Caco-2 (cell line): ENCODE measurements around the gene PEG3. TPM values are rescaled to one million over a fixed set of nuclear protein-coding genes. Genes with fewer than 3 reads are reported as not detected.

Source experiments
- BruUV-seq: library from RNA; stranded (reverse); fragments of 400-500 nt; replicated peaks from 2 replicates; lab custom pipeline; 2021; lab: Mats Ljungman, UMichigan
- CTCF ChIA-PET: fragments of 300-600 bp; sonication (Branson Sonifier 250); formaldehyde crosslinking; loops from one replicate; lab custom pipeline; 2022; ENCODE audit warnings: antibody characterized with exemption; lab: Charles Lee
- POLR2A ChIA-PET: fragments of 300-600 bp; sonication (Branson Sonifier 250); formaldehyde crosslinking; loops from one replicate; lab custom pipeline; 2022; ENCODE audit warnings: antibody characterized with exemption; lab: Charles Lee
- DNase-seq, 2 experiments: peaks; one replicate each; pipeline versions ENCODE4 v3.0.0 to v3.0.0-alpha.2; 2020 to 2022
- H3K27me3 ChIP-seq: replicated peaks from 2 replicates; pipeline ENCODE4 v1.6.0; 2011; ENCODE audit warnings: low read length; ENCODE audit not compliant: control insufficient read depth, insufficient read depth
- H3K36me3 ChIP-seq: 2 replicates; pipeline ENCODE4 v1.5.1; 2011; ENCODE audit warnings: low read length; ENCODE audit not compliant: control insufficient read depth, insufficient read depth
- H3K4me1 ChIP-seq: fragments of 250-450 bp; sonication (Bioruptor Pico); 2 replicates; pipeline ENCODE4 v1.5.1; 2020; ENCODE audit warnings: mild to moderate bottlenecking
- H3K4me3 ChIP-seq: 2 replicates; pipeline ENCODE4 v1.5.1; 2011; ENCODE audit warnings: low read depth, mild to moderate bottlenecking, control low read depth, low read length
- H3K9me3 ChIP-seq: fragments of 250-450 bp; sonication (Bioruptor Pico); 2 replicates; pipeline ENCODE4 v1.5.1; 2020; ENCODE audit warnings: mild to moderate bottlenecking, moderate library complexity
- H3K27ac Mint-ChIP-seq: one replicate; pipeline ENCODE4 v1.8.0; 2022; ENCODE audit warnings: mixed read lengths; ENCODE audit not compliant: unreplicated experiment
- H3K27me3 Mint-ChIP-seq: one replicate; pipeline ENCODE4 v1.8.0; 2022; ENCODE audit warnings: mixed read lengths; ENCODE audit not compliant: insufficient read depth, unreplicated experiment
- H3K36me3 Mint-ChIP-seq: one replicate; pipeline ENCODE4 v1.8.0; 2022; ENCODE audit warnings: mild to moderate bottlenecking, mixed read lengths; ENCODE audit not compliant: insufficient read depth, unreplicated experiment
- H3K4me1 Mint-ChIP-seq: one replicate; pipeline ENCODE4 v1.8.0; 2022; ENCODE audit warnings: low read depth, mixed read lengths; ENCODE audit not compliant: unreplicated experiment
- H3K4me3 Mint-ChIP-seq: one replicate; pipeline ENCODE4 v1.8.0; 2022; ENCODE audit warnings: mild to moderate bottlenecking, moderate library complexity, mixed read lengths; ENCODE audit not compliant: unreplicated experiment
- H3K9me3 Mint-ChIP-seq: one replicate; pipeline ENCODE4 v1.8.0; 2022; ENCODE audit warnings: mixed read lengths; ENCODE audit not compliant: unreplicated experiment
- intact Hi-C: fragments of 100-400 bp; cut with micrococcal nuclease; formaldehyde crosslinking; loops from one replicate; pipeline ENCODE4 v1.10.0; 2022; ENCODE audit not compliant: unreplicated experiment
- total RNA-seq: library from RNA; stranded (reverse); gene quantifications from 2 replicates; pipeline ENCODE4 v1.2.3, GENCODE V29; 2022
- TF ChIP-seq, protein P1 (sequence below), 2 experiments: fragments of 200-600 bp in 1 of 2; IDR thresholded peaks; 1 replicate in 1 of 2; 2 replicates in 1 of 2; pipeline versions ENCODE4 v1.5.1 to v1.8.0; 2011 to 2022; ENCODE audit warnings: antibody characterized with exemption in 1 of 2, control low read depth in 1 of 2, inconsistent platforms in 1 of 2, low read depth in 1 of 2, low read length in 1 of 2, mild to moderate bottlenecking in 1 of 2, moderate library complexity in 1 of 2; ENCODE audit not compliant: insufficient read depth in 1 of 2, severe bottlenecking in 1 of 2, unreplicated experiment in 1 of 2

Gene PEG3
- total RNA-seq, 1 experiment from 2014 or later: not detected

DNA sequence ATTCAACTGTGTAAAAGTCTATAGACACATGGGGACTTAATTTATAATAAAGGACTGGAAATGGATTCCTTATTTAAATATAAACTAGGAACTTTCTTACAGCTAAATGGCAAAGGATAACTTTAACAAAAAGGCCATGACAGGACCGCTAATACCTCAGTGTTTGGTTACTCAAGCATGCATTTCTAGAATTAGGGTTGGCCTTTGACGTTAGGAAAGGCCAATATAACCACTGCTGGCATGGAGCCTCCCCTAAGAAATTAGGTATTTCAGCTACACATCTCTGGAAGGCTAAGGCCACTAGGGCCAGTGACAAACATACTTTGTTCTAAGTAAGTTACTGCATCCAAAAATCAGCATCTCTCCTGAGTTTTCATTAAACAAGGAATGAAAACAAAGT, 9.3 kb downstream of the PEG3 start:
- peaks cover 50% of the 10 kb centered on the region for H3K9me3 Mint-ChIP-seq
- Histone ChIP-seq H3K9me3 (peaks cover 6% of the 10 kb centered on the region), H3K4me3 (no peak overlapping the region), H3K27me3 (no peaks in the 10 kb centered on the region), H3K36me3 (no peaks in the 10 kb centered on the region), H3K4me1 (no peaks in the 10 kb centered on the region)
- H3K4me1 Mint-ChIP-seq: no peaks in the 10 kb centered on the region
- no peak for DNase-seq
- H3K27ac Mint-ChIP-seq: no peak overlapping the region
- no TSS peak for BruUV-seq
- intact Hi-C loops: no loop called here
- ChIA-PET CTCF (no interaction called here), POLR2A (no interaction called here)
- H3K4me3 Mint-ChIP-seq: no peak overlapping the region
- TF ChIP-seq, protein P1, sequence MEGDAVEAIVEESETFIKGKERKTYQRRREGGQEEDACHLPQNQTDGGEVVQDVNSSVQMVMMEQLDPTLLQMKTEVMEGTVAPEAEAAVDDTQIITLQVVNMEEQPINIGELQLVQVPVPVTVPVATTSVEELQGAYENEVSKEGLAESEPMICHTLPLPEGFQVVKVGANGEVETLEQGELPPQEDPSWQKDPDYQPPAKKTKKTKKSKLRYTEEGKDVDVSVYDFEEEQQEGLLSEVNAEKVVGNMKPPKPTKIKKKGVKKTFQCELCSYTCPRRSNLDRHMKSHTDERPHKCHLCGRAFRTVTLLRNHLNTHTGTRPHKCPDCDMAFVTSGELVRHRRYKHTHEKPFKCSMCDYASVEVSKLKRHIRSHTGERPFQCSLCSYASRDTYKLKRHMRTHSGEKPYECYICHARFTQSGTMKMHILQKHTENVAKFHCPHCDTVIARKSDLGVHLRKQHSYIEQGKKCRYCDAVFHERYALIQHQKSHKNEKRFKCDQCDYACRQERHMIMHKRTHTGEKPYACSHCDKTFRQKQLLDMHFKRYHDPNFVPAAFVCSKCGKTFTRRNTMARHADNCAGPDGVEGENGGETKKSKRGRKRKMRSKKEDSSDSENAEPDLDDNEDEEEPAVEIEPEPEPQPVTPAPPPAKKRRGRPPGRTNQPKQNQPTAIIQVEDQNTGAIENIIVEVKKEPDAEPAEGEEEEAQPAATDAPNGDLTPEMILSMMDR (IDR thresholded peaks at IDR 0.05; ENCODE audit: insufficient read depth in 1 of 2, low read depth in 1 of 2, low read length in 1 of 2, severe bottlenecking in 1 of 2, unreplicated experiment in 1 of 2): no peak
- no peaks in the 10 kb centered on the region for H3K36me3 Mint-ChIP-seq
- H3K27me3 Mint-ChIP-seq: no peaks in the 10 kb centered on the region

DNA sequence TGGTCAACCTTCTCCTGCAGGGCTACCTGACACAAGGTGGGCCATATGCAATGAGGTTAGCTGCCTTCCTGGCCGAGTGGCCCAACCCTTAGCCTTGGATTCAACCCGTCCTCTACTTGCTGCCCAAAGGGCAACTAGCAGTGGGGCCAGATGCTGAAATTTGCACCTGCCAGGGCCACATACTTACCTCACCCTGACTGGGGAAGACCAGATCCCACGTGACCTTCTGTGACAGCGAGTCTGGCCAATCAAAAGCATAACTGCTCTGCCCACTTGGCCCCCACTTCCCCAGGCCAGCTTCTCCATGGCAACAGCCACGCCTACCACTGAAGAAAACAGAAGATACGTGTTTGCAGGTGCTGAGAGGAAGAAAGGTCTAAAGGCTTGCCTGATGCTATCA, 10.9 kb downstream of the PEG3 start:
- no peak overlapping the region for H3K27ac Mint-ChIP-seq
- Histone ChIP-seq H3K36me3 (no peaks in the 10 kb centered on the region), H3K4me1 (no peaks in the 10 kb centered on the region), H3K27me3 (no peaks in the 10 kb centered on the region), H3K4me3 (no peak overlapping the region), H3K9me3 (peaks cover 6% of the 10 kb centered on the region; the same call in 1 of the 2 replicates)
- no peak for DNase-seq
- H3K27me3 Mint-ChIP-seq: no peaks in the 10 kb centered on the region
- TF ChIP-seq, protein P1 (IDR thresholded peaks at IDR 0.05; ENCODE audit: insufficient read depth in 1 of 2, low read depth in 1 of 2, low read length in 1 of 2, severe bottlenecking in 1 of 2, unreplicated experiment in 1 of 2): no peak
- ChIA-PET CTCF (no interaction called here), POLR2A (no interaction called here)
- intact Hi-C loops: no loop called here
- H3K9me3 Mint-ChIP-seq: peaks cover 43% of the 10 kb centered on the region
- H3K36me3 Mint-ChIP-seq: no peaks in the 10 kb centered on the region
- no peak overlapping the region for H3K4me3 Mint-ChIP-seq
- no peaks in the 10 kb centered on the region for H3K4me1 Mint-ChIP-seq
- BruUV-seq: no TSS peak

DNA sequence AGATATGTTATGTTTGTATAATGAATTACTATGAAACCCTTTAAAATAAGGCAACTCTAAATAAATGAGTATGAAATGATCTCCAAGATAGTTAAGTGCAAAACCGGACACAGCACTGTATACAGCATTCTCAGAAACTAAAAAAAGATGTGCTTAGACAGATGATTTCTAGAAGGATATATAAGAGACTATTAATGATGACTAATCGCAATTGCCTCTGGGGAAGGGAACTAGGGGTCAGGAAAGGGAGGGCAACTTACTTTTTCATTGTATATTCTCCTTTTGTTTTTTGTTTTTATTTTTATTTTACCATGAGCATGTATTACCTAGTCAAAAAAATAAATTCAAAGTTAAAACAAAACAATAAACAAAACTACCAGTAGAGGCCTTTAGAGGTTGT, 12.8 kb downstream of the PEG3 start:
- no peaks in the 10 kb centered on the region for H3K27me3 ChIP-seq
- no peak for DNase-seq
- CTCF ChIA-PET: no interaction called here
- Mint-ChIP-seq H3K27me3 (no peaks in the 10 kb centered on the region), H3K4me1 (no peaks in the 10 kb centered on the region), H3K36me3 (no peaks in the 10 kb centered on the region), H3K9me3 (peaks cover 31% of the 10 kb centered on the region), H3K4me3 (no peak overlapping the region), H3K27ac (no peak overlapping the region)
- TF ChIP-seq, protein P1 (IDR thresholded peaks at IDR 0.05; ENCODE audit: insufficient read depth in 1 of 2, low read depth in 1 of 2, low read length in 1 of 2, severe bottlenecking in 1 of 2, unreplicated experiment in 1 of 2): no peak
- peaks cover 9% of the 10 kb centered on the region; the same call in 1 of the 2 replicates for H3K9me3 ChIP-seq
- POLR2A ChIA-PET: no interaction called here
- intact Hi-C loops: no loop called here
- BruUV-seq: no TSS peak
- H3K4me1 ChIP-seq: no peaks in the 10 kb centered on the region
- no peaks in the 10 kb centered on the region for H3K36me3 ChIP-seq
- H3K4me3 ChIP-seq: no peak overlapping the region
